ENCODE measurements around the gene SQOR.

The SQOR gene

DNA sequence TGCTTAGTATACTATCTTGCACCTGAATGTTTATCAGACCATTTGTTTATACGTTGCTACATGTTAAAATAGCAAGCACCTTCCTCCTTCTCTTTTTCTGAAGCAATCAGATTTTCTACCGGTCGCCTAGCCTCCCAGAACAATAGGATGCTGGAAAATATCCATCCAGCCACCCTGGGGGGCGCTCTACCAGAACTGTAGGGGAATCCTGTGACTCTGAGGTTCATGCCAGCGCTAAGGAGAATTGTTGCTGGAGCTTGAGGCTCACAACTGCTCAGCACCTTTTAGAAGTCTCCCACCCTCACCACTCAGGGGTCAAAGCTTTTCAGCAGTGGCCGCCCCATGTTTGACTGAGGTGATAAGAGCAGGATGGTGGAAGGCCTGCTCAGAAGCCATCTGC, 27.5 kb downstream of the SQOR start:
- DNase-seq (ENCODE audit: low spot score), result no peak
- TF ChIP-seq, protein P1, sequence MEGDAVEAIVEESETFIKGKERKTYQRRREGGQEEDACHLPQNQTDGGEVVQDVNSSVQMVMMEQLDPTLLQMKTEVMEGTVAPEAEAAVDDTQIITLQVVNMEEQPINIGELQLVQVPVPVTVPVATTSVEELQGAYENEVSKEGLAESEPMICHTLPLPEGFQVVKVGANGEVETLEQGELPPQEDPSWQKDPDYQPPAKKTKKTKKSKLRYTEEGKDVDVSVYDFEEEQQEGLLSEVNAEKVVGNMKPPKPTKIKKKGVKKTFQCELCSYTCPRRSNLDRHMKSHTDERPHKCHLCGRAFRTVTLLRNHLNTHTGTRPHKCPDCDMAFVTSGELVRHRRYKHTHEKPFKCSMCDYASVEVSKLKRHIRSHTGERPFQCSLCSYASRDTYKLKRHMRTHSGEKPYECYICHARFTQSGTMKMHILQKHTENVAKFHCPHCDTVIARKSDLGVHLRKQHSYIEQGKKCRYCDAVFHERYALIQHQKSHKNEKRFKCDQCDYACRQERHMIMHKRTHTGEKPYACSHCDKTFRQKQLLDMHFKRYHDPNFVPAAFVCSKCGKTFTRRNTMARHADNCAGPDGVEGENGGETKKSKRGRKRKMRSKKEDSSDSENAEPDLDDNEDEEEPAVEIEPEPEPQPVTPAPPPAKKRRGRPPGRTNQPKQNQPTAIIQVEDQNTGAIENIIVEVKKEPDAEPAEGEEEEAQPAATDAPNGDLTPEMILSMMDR (IDR thresholded peaks at IDR 0.05; ENCODE audit: extremely low read depth, missing control alignments), result no peak

DNA sequence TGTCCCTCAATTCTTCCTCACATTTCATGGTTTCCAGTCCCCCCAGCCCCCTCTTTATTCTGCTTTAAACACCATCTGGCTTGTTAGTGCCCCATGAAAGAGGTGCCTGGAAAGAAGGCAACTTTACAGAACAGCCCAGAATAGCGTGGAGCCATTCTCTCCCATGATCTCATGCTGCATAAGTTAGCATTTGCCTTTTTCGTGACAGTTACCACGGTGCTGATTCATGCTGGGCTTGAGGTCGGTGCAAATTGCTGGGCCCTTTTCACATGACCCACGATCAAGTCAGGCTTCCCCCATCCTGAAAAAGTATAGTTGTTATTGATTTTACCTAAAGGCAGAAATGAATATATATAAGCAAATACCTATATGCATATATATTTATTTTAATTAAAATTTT, 29.6 kb downstream of the SQOR start:
- DNase-seq (ENCODE audit: low spot score), result no peak
- TF ChIP-seq, protein P1 (IDR thresholded peaks at IDR 0.05; ENCODE audit: extremely low read depth, missing control alignments), result no peak

DNA sequence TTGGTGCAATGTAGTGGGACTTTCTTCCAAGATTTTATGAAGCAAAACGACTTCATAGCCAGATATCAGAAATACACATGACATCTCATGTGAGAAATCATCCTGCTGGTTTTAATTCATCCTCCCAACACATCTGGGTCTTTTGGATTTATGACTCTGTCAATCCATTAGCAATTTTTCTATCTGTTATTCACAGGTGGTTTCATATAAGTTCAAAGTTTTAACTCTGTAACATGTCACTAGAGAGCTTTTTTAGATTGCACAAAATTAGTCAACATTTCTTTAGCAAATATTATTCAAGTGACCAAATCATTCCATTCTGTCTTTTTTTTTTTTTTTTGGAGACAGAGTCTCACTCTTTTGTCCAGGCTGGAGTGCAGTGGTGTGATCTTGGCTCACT, 30.4 kb downstream of the SQOR start:
- DNase-seq (ENCODE audit: low spot score), result no peak
- TF ChIP-seq, protein P1 (IDR thresholded peaks at IDR 0.05; ENCODE audit: extremely low read depth, missing control alignments), result no peak

DNA sequence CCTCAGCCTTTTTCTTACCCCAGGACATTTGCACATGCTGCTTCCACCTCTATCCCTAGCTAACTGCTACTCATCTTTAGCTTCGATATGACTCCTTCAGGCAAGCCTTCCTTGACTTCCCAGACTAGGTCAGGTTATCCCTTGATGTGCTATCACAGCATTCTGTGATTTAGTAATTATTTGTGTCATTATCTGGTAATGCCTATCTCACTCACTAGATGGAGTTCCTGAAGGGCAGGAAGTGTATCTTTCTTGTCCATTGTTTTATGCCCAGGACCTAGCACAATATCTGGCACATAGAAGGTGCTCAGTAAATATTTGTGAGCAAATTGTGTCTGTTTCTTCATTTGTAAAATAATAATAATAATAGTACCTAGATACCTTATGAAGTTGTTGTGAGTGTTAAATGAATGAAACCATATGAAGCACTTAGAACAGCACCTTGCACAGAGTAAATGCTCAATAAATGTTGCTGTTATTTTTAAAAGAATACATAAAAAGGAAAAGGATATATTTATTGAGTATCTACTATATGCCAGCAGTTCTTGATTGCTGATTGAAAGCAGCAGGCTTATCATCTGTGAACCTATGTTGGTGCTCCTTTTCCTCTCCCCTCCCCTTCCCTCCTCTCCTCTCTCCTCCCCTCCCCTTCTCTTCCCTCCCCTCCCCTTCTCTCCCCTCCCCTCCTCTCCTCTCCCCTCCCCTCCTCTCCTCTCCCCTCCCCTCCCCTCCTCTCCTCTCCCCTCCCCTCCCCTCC, 31.5 kb downstream of the SQOR start:
- DNase-seq (ENCODE audit: low spot score), result no peak
- TF ChIP-seq, protein P1 (IDR thresholded peaks at IDR 0.05; ENCODE audit: extremely low read depth, missing control alignments), result no peak

DNA sequence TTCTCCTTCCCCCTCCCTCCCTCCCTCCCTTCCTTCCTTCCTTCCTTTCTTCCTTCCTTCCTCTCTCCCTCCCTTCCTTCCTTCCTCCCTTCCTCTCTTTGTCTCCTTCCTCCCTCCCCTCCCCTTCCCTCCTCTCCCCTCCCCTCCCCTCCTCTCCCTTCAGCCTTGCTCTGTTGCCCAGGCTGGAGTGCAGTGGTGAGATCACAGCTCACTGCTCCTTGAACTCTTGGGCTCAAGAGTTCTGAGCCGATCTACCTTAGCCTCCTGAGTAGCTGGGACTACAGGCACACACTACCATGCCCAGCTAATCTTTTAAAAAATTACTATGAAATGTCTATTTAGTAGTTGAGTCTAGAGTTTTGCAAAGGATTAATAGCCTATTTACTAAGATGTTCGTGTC, 32.2 kb downstream of the SQOR start:
- DNase-seq (ENCODE audit: low spot score), result no peak
- TF ChIP-seq, protein P1 (IDR thresholded peaks at IDR 0.05; ENCODE audit: extremely low read depth, missing control alignments), result no peak

DNA sequence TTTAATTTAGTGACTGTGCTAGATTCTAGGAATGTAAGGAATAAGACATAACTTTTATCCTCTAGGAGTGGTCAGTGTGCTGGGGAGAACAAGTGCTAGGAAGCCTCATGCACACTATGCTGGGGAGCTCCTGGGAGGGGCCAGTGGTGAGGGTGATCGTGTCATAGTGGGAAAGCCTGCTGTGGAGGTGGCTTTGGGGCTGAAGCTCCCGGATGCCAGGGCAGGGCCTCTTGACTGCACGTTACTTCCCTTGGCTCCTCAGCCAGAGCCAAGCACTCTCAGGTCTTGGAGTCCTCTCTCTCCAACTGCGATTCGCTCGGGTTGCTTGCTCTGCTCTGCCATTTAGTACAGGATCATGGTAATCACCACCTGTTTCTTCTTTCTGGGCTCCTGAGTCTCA, 33.6 kb downstream of the SQOR start:
- TF ChIP-seq, protein P1 (IDR thresholded peaks at IDR 0.05; ENCODE audit: extremely low read depth, missing control alignments), result no peak
- no peak for DNase-seq (ENCODE audit: low spot score)

DNA sequence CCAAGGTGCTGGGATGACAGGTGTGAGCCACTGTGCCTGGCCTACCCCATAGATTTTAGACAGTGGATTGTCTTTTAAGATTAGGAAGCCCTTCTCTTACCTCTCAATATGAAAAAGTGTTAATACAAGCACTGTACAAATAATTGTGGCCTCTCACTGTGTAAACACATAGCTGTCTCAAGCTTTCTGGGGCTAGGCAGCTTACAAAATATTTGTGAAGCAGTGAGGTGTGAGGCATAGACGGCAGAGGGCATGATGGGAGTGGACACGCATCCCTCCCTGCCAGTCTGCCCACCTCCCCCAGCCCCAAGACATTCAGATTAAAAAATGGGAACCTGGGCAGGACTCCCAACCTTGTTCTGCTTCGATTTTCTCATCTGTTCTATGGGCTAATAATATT, 34.6 kb downstream of the SQOR start:
- no peak for DNase-seq (ENCODE audit: low spot score)
- TF ChIP-seq, protein P1 (IDR thresholded peaks at IDR 0.05; ENCODE audit: extremely low read depth, missing control alignments), result no peak
